Activated CD4-positive, alpha-beta memory T cell treated with anti-CD3 and anti-CD28 coated beads, Interleukin-2, amount 10 ng/mL, durations not matched to agents 7 days and 5 days (primary cell): ENCODE results near the gene HIPK2. TPM values are rescaled to one million over a fixed set of nuclear protein-coding genes. Genes with fewer than 3 reads are reported as not detected.

ENCODE experiments used
- CTCF ChIA-PET: fragments of 350-600 bp; sonication (Branson Sonifier 250); formaldehyde crosslinking; loops from one replicate; lab custom pipeline; 2021; ENCODE audit warnings: antibody characterized with exemption, inconsistent platforms; lab: Charles Lee
- POLR2A ChIA-PET: fragments of 350-600 bp; sonication (Branson Sonifier 250); formaldehyde crosslinking; loops from one replicate; lab custom pipeline; 2021; ENCODE audit warnings: antibody characterized with exemption; lab: Charles Lee
- DNase-seq: peaks from one replicate; pipeline ENCODE4 v3.0.0-alpha.2; 2020
- H3K27ac Mint-ChIP-seq: one replicate; pipeline ENCODE4 v1.8.0; 2021; ENCODE audit warnings: mild to moderate bottlenecking, mixed read lengths
- H3K27me3 Mint-ChIP-seq: one replicate; pipeline ENCODE4 v1.8.0; 2021; ENCODE audit warnings: mixed read lengths
- H3K36me3 Mint-ChIP-seq: one replicate; pipeline ENCODE4 v1.8.0; 2021; ENCODE audit warnings: low read depth, mixed read lengths
- H3K4me1 Mint-ChIP-seq: one replicate; pipeline ENCODE4 v1.8.0; 2021; ENCODE audit warnings: mixed read lengths
- H3K4me3 Mint-ChIP-seq: one replicate; pipeline ENCODE4 v1.8.0; 2021; ENCODE audit warnings: mild to moderate bottlenecking, mixed read lengths
- H3K9me3 Mint-ChIP-seq: one replicate; pipeline ENCODE4 v1.8.0; 2021; ENCODE audit warnings: mixed read lengths
- total RNA-seq, 2 experiments: library from RNA; stranded (reverse); gene quantifications; one replicate each; pipeline ENCODE4 v1.2.3, GENCODE V29; 2021

Gene HIPK2
- total RNA-seq, 2 experiments from 2014 or later: 24.0 to 25.2 TPM

DNA sequence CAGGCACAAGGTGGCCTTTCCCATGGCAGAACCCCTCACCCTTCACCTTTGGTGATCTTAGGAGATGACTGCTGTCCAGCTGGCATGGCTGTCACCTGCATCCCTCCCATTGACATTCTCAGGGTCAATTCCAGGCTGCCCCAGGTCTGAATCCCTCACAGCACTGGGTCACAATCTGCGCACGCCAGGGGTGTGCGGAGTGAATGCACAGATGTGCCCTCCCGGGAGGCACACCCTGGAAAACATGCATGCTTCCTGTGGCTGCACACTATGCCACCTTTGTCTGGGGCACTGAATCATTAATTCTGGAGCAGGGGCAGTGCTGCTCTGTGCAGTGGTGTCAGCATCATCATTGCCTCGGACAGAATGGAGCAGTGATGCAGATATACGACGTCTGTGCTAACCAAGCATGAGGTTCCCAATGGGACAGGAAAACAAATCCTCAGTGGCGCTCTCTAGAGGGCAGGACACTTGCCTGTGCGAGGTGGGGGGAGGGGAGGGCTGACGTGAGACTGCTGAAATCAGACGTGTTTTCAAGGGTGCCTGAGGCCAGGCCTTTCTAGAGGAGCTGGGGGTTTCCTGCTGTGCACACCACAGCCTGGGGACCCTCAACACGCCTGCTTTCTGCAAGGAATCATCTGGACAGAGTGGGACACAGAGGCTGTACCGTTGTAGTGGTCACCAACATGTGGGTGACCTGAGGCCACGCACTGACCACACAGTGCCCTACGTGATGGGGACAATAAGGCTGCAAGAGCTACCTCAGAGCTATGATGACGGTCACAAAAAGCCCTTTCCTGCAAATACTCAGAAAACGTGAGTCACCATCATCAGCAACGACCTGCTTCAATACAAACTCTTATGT lies 77.9 kb downstream of the HIPK2 start:
- Mint-ChIP-seq H3K27ac (peak overlapping the region; percentile 55), H3K4me1 (peaks cover 48% of the 10 kb centered on the region), H3K9me3 (no peaks in the 10 kb centered on the region), H3K4me3 (no peak overlapping the region), H3K36me3 (peaks cover 8% of the 10 kb centered on the region), H3K27me3 (no peaks in the 10 kb centered on the region)
- DNase-seq: peak; percentile 35
- POLR2A ChIA-PET: no interaction called here
- CTCF ChIA-PET: interaction anchor here (1.2 kb wide), 1 partner anchor 74 kb away, joined by 4 read pairs; no protein-coding TSS in a partner anchor

DNA sequence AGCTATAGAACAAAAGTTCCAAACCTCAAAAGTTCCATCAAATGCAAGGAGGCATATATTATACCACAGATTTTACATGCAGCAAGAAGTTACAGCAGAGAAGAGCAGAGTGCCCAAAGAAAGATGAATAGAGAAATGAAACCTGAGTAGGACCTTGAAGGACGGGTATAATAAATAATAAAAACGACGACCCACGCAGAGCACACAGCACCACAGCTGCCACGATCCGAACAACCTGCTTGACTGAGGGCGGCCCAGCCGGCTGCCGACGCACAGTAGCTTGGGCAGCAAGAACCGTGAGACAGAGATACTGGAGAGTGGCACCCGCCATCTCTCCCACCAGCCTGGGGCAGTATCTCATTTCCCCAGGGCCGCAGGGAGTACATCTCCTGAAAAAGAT lies 79.0 kb downstream of the HIPK2 start:
- no peak for DNase-seq
- H3K4me1 Mint-ChIP-seq: peaks cover 42% of the 10 kb centered on the region
- H3K9me3 Mint-ChIP-seq: no peaks in the 10 kb centered on the region
- peaks cover 11% of the 10 kb centered on the region for H3K36me3 Mint-ChIP-seq
- ChIA-PET CTCF (interaction anchor here (0.6 to 1.2 kb wide), 2 partner anchors 27 to 746 kb away, joined by 3 read pairs; no protein-coding TSS in a partner anchor), POLR2A (no interaction called here)
- no peak overlapping the region for H3K27ac Mint-ChIP-seq
- H3K4me3 Mint-ChIP-seq: no peak overlapping the region
- no peaks in the 10 kb centered on the region for H3K27me3 Mint-ChIP-seq

DNA sequence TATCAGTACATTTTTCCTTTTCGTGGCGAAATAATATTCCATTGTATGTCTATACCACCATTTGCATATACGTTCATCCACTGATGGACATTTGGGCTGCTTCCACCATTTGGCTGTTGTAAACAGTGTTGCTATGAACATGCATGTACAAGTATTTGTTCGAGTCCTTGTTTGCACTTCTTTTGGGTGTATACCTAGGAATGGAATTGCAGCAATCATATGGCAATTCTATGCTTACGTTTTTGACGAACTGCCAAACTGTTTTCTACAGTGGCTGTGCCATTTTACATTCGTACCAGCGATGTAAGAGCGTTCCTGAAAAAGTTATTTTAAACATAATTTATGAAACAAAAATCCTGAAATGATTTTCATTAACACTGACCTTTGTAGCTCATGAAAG lies 79.5 kb downstream of the HIPK2 start:
- no peak overlapping the region for H3K27ac Mint-ChIP-seq
- peaks cover 40% of the 10 kb centered on the region for H3K4me1 Mint-ChIP-seq
- H3K9me3 Mint-ChIP-seq: no peaks in the 10 kb centered on the region
- peaks cover 11% of the 10 kb centered on the region for H3K36me3 Mint-ChIP-seq
- POLR2A ChIA-PET: no interaction called here
- no peaks in the 10 kb centered on the region for H3K27me3 Mint-ChIP-seq
- CTCF ChIA-PET: interaction anchor here (0.6 to 1.2 kb wide), 2 partner anchors 26 to 747 kb away, joined by 3 read pairs; no protein-coding TSS in a partner anchor
- H3K4me3 Mint-ChIP-seq: no peak overlapping the region
- DNase-seq: no peak

DNA sequence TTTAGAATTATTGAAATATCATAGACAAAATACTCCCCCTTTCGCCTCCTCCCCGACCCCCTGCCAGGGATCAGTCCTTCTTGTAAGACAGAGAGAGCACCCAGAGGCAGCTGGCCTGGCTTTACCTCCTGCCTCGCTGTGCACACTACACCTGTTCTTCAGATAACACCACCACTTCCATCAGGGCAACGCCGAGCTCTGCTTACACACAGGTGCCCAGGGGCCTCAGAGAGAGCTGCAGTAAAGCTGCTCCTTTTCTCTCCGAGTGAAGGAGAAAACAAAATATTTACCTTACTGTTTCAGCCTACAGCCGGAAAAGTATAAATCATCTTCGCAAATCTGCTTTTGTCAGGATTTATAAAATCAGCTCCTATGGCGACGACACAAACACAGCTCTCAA lies 80.7 kb downstream of the HIPK2 start:
- no peaks in the 10 kb centered on the region for H3K27me3 Mint-ChIP-seq
- H3K36me3 Mint-ChIP-seq: peaks cover 11% of the 10 kb centered on the region
- ChIA-PET CTCF (no interaction called here), POLR2A (no interaction called here)
- peaks cover 36% of the 10 kb centered on the region for H3K4me1 Mint-ChIP-seq
- no peaks in the 10 kb centered on the region for H3K9me3 Mint-ChIP-seq
- no peak overlapping the region for H3K27ac Mint-ChIP-seq
- DNase-seq: no peak
- no peak overlapping the region for H3K4me3 Mint-ChIP-seq

DNA sequence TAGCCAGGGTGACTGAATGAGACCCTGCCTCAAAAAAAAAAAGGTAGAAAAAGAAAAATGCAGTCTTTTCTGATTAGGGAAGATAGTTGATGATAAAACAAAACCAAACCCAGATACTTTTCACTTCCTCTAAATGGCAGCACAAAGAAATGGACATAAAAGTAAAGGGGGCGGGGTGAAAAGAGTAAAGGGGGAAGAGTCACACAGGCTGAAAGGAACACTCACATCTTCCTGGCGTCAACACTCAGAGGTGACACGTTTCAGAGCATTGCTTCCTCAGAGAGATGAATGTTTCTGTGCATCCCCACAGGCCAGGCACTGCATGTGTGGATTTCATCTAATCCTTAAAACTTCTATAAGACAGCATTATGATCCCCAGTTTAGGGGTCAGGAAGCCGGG lies 81.2 kb downstream of the HIPK2 start:
- Mint-ChIP-seq H3K27ac (no peak overlapping the region), H3K9me3 (no peaks in the 10 kb centered on the region), H3K27me3 (no peaks in the 10 kb centered on the region), H3K4me3 (no peak overlapping the region), H3K36me3 (peaks cover 11% of the 10 kb centered on the region), H3K4me1 (peaks cover 36% of the 10 kb centered on the region)
- CTCF ChIA-PET: no interaction called here
- POLR2A ChIA-PET: no interaction called here
- DNase-seq: no peak

DNA sequence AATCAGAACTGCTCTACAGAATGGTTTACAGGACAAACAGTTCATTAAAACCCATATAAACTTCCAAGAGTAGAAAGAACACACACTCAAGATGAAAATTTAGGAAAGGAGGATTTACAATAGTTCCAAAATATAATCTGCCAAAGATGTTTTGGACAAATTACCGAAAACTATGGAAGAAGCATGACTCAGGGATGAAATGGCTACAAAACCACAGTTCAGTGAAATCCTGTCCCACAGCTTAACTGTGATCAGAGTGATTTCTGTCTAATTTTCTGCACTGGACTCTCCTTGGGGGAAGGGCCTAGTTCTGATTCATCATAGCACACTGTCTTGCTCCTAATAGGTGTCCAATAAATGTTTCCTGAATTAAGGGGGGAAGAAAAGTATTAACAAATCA lies 82.2 kb downstream of the HIPK2 start:
- Mint-ChIP-seq H3K9me3 (no peaks in the 10 kb centered on the region), H3K4me3 (no peak overlapping the region), H3K4me1 (peaks cover 26% of the 10 kb centered on the region), H3K27me3 (no peaks in the 10 kb centered on the region), H3K27ac (no peak overlapping the region), H3K36me3 (peaks cover 16% of the 10 kb centered on the region)
- ChIA-PET CTCF (no interaction called here), POLR2A (no interaction called here)
- no peak for DNase-seq

DNA sequence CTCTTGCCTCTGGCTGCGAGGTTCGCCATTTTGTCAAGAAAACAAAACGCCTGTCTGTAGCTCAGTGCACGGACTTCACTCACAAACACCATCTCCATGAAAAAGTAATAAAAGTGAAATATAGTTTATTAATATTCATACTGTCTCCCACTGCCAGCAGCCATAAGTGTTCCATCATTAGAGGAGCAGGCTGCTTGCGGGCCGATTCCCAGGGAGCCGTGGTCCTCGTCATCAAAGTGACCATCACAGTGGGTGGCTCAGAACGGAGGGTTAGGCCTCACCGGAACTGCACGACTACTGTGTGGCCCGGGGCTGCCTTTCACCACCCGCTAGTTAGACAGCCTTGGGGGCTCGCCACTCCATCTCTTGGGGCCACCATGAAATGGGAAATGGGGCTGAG lies 82.7 kb downstream of the HIPK2 start:
- ChIA-PET POLR2A (no interaction called here), CTCF (no interaction called here)
- DNase-seq: no peak
- peaks cover 21% of the 10 kb centered on the region for H3K4me1 Mint-ChIP-seq
- no peak overlapping the region for H3K4me3 Mint-ChIP-seq
- no peaks in the 10 kb centered on the region for H3K9me3 Mint-ChIP-seq
- H3K27ac Mint-ChIP-seq: no peak overlapping the region
- peaks cover 17% of the 10 kb centered on the region for H3K36me3 Mint-ChIP-seq
- no peaks in the 10 kb centered on the region for H3K27me3 Mint-ChIP-seq

DNA sequence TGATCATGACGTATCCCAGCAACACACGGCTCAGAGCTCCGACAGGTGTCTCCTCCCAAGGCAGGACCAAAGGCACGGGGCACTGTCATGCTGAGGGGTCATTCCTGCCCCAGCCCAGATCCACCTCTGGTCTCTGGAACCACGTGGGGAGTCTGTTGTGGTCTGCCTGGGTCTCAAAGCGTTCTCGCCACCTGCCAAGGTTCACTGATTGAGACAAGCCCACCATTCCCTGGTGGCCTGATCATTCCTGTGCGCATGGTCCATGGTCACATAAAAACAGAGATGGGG lies 83.5 kb downstream of the HIPK2 start:
- Mint-ChIP-seq H3K9me3 (no peaks in the 10 kb centered on the region), H3K4me1 (peaks cover 17% of the 10 kb centered on the region), H3K27ac (no peak overlapping the region), H3K36me3 (peaks cover 21% of the 10 kb centered on the region), H3K27me3 (no peaks in the 10 kb centered on the region), H3K4me3 (no peak overlapping the region)
- ChIA-PET POLR2A (no interaction called here), CTCF (no interaction called here)
- no peak for DNase-seq

DNA sequence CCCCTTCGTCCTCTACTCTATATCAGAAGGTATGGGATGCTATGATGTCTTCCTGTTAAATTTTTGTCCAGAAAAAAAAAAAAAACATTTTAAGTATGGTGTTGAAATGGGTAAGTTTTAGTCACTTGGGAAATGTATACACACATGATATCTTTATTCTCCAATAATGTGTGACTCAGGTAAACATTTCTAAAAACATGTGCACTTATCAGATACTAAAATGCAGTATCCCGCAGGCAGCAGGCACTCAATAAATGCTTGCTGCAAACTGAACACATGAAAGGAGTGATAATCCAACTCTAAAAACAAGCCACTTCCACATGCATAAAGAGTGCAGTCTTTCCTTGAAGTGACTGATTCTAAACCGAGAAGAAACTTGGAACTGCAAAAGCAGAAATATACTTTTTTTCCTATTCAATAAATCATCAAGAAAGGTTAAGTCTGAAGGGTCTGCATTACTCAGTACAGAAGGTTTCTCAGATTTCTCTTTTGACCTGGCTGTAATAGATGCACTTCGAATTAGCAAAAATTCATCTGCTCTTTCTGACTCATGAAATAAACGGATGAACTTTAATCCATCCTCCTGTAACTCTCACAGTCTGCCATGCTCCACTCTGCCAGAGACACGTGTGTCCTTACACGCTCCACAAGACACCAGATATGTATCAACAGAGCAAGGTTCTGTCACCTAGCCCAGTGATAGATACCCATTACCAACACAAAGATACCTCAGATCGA lies 84.0 kb downstream of the HIPK2 start:
- Mint-ChIP-seq H3K27ac (no peak overlapping the region), H3K27me3 (no peaks in the 10 kb centered on the region), H3K4me3 (no peak overlapping the region), H3K9me3 (no peaks in the 10 kb centered on the region), H3K4me1 (peaks cover 17% of the 10 kb centered on the region), H3K36me3 (peaks cover 24% of the 10 kb centered on the region)
- POLR2A ChIA-PET: no interaction called here
- DNase-seq: no peak
- CTCF ChIA-PET: no interaction called here

DNA sequence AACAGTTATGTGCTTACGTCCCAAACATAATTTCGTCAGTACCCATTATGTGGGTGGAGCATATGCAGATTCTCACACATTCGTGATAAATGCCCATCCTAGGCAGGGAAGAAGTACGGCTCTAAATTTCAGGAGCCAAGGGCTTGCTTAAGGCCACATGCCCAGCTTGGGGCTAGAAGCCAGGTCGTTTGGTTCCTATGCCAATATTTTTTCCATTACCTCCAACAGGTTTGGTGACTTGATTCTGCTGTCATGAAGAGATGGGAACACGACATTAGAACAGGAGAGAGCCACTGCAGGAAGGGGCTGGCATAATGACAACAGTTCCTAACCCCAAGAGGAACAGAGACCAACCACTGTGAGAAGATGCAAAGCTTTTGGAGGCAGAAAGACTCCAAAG lies 85.1 kb downstream of the HIPK2 start:
- peaks cover 3% of the 10 kb centered on the region for H3K9me3 Mint-ChIP-seq
- no peak for DNase-seq
- no peak overlapping the region for H3K27ac Mint-ChIP-seq
- POLR2A ChIA-PET: no interaction called here
- H3K36me3 Mint-ChIP-seq: peaks cover 30% of the 10 kb centered on the region
- no peaks in the 10 kb centered on the region for H3K27me3 Mint-ChIP-seq
- CTCF ChIA-PET: no interaction called here
- H3K4me1 Mint-ChIP-seq: peaks cover 18% of the 10 kb centered on the region
- no peak overlapping the region for H3K4me3 Mint-ChIP-seq

DNA sequence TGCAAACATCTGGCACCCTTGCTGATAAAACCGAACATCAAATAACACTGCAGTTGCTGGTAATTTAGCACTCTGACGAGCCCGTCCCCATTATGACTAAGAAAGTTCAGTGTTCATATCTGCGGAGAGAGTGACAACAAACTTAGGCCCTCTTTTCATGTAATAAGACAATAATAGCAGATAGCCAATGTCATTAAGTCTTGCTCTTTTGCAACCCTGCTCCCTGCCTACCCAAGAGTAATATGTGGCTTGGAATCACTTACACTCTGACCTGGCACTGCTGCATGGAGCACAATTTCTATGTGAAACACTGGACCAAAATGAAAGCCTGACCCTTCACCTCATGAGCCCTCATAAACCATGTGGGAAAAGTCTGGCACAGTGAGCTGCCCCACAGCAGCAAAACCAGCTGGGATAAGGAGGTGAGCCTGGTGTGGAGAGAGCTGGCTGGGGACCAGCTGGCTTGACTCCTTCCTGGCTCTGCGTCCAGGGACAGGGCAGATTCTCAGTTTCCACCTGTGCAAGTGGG lies 86.5 kb downstream of the HIPK2 start:
- ChIA-PET CTCF (interaction anchor here (0.8 kb wide), 1 partner anchor 46 kb away, joined by 4 read pairs; no protein-coding TSS in a partner anchor), POLR2A (no interaction called here)
- Mint-ChIP-seq H3K4me1 (peaks cover 11% of the 10 kb centered on the region), H3K27ac (no peak overlapping the region), H3K36me3 (peaks cover 37% of the 10 kb centered on the region), H3K9me3 (peaks cover 8% of the 10 kb centered on the region), H3K27me3 (no peaks in the 10 kb centered on the region), H3K4me3 (no peak overlapping the region)
- DNase-seq: no peak

DNA sequence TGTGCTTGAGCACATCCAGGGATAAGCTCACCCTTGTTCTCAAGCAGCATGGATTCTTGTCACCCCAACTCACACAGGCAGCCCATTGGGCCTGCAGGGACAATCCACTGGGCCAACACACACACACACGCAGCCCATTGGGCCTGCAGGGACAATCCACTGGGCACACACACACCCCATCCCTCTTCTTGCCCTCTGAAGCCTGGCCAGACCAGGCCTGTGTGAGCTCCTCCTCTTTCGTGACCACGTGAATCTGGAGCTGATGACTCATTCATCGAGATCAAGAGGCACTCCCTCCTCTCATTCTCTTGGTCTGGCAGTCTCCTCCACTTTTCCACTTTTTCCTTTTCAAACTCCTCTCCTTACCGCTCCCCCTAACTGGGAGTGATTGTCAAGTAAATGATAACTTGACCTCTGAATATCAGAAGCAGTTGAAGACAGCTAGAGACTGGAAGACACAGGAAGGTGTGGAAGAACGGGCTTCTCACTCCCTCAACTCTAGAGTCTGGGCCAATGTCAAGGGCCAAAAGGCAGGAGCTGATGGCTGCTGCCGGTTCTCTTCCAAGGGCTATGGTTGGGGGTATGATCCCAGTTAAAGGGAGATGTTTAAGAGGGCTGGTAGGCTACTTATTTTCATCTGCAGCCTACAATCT lies 89.7 kb downstream of the HIPK2 start:
- Mint-ChIP-seq H3K27ac (no peak overlapping the region), H3K4me3 (no peak overlapping the region), H3K36me3 (peaks cover 40% of the 10 kb centered on the region), H3K27me3 (no peaks in the 10 kb centered on the region), H3K4me1 (peaks cover 20% of the 10 kb centered on the region), H3K9me3 (peaks cover 14% of the 10 kb centered on the region)
- CTCF ChIA-PET: interaction anchor here (0.6 kb wide), 1 partner anchor 87 kb away, joined by 3 read pairs; no protein-coding TSS in a partner anchor
- POLR2A ChIA-PET: no interaction called here
- DNase-seq: no peak
